Osteocyte (in vitro differentiated cells): ENCODE measurements around the gene AQP3. TPM values are rescaled to one million over a fixed set of nuclear protein-coding genes. Genes with fewer than 3 reads are reported as not detected.
"Not testable (repeated sequence)": the region's sequence is repeated elsewhere in the genome, so short reads cannot be mapped to it uniquely, and the experiment has no call there.

ENCODE experiments used
- DNase-seq: peaks from one replicate; pipeline ENCODE4 v3.0.0; 2021; ENCODE audit warnings: mixed read lengths; ENCODE audit not compliant: unreplicated experiment; ENCODE audit errors: extremely low spot score
- H3K27ac Mint-ChIP-seq: one replicate; pipeline ENCODE4 v1.8.0; 2021; ENCODE audit warnings: mild to moderate bottlenecking, mixed read lengths; ENCODE audit not compliant: unreplicated experiment
- H3K27me3 Mint-ChIP-seq: one replicate; pipeline ENCODE4 v1.8.0; 2021; ENCODE audit warnings: mixed read lengths; ENCODE audit not compliant: unreplicated experiment
- H3K36me3 Mint-ChIP-seq: one replicate; pipeline ENCODE4 v1.8.0; 2021; ENCODE audit warnings: mixed read lengths; ENCODE audit not compliant: unreplicated experiment
- H3K4me1 Mint-ChIP-seq: one replicate; pipeline ENCODE4 v1.8.0; 2021; ENCODE audit warnings: mixed read lengths; ENCODE audit not compliant: unreplicated experiment
- H3K4me3 Mint-ChIP-seq: one replicate; pipeline ENCODE4 v1.8.0; 2021; ENCODE audit warnings: mild to moderate bottlenecking, moderate library complexity, mixed read lengths; ENCODE audit not compliant: unreplicated experiment
- H3K9me3 Mint-ChIP-seq: one replicate; pipeline ENCODE4 v1.8.0; 2021; ENCODE audit warnings: mixed read lengths; ENCODE audit not compliant: unreplicated experiment
- total RNA-seq: library from RNA; stranded (reverse); gene quantifications from 2 replicates; pipeline ENCODE4 v1.2.1, GENCODE V29; 2021
- TF ChIP-seq, protein P1 (sequence below): fragments of 200-600 bp; sonication (generic); IDR thresholded peaks from 2 replicates; pipeline ENCODE4 v1.5.0; 2021; ENCODE audit warnings: antibody characterized with exemption, mild to moderate bottlenecking, moderate library complexity

The AQP3 gene
- total RNA-seq, 1 donor from 2014 or later = 0.86 TPM

DNA sequence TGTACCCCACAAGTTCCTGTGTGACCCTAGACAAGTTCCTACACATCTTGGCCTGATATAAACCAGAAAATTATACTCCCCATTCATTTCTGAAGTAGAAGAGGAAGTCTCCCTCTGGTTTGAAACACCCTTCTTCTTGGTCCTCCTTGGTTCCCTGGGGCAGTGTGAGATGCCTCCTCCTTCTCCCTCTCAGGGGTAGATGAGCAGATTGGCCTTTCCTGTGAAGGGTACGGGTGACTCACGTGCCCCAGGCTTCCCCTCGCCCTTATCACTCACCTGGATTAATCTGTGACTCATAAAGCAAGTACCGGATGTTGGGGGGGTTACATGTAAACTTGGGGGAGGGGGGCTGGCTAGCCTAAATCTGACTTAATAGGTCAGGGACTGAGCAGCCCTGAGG lies 11.1 kb upstream of the AQP3 start:
- H3K36me3 Mint-ChIP-seq = peaks cover 8% of the 10 kb centered on the region
- H3K4me3 Mint-ChIP-seq = no peak overlapping the region
- H3K27ac Mint-ChIP-seq = no peak overlapping the region
- H3K4me1 Mint-ChIP-seq = no peaks in the 10 kb centered on the region
- no peaks in the 10 kb centered on the region for H3K27me3 Mint-ChIP-seq
- TF ChIP-seq, protein P1, sequence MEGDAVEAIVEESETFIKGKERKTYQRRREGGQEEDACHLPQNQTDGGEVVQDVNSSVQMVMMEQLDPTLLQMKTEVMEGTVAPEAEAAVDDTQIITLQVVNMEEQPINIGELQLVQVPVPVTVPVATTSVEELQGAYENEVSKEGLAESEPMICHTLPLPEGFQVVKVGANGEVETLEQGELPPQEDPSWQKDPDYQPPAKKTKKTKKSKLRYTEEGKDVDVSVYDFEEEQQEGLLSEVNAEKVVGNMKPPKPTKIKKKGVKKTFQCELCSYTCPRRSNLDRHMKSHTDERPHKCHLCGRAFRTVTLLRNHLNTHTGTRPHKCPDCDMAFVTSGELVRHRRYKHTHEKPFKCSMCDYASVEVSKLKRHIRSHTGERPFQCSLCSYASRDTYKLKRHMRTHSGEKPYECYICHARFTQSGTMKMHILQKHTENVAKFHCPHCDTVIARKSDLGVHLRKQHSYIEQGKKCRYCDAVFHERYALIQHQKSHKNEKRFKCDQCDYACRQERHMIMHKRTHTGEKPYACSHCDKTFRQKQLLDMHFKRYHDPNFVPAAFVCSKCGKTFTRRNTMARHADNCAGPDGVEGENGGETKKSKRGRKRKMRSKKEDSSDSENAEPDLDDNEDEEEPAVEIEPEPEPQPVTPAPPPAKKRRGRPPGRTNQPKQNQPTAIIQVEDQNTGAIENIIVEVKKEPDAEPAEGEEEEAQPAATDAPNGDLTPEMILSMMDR = no peak
- no peaks in the 10 kb centered on the region for H3K9me3 Mint-ChIP-seq
- no peak for DNase-seq

- no peaks in the 10 kb centered on the region for H3K27me3 Mint-ChIP-seq
- peaks cover 9% of the 10 kb centered on the region for H3K4me1 Mint-ChIP-seq
- no peak for DNase-seq
- TF ChIP-seq, protein P1 = no peak
- H3K36me3 Mint-ChIP-seq = no peaks in the 10 kb centered on the region
- H3K4me3 Mint-ChIP-seq = no peak overlapping the region
- no peak overlapping the region for H3K27ac Mint-ChIP-seq
- no peaks in the 10 kb centered on the region for H3K9me3 Mint-ChIP-seq
Measured at GRCh38 chr9:33455945-33456344, 8.6 kb upstream of the AQP3 start.

GRCh38 chr9:33455456-33455855 lies 8.1 kb upstream of the AQP3 start:
- DNase-seq, H3K27me3 Mint-ChIP-seq, H3K9me3 Mint-ChIP-seq, H3K4me1 Mint-ChIP-seq, H3K4me3 Mint-ChIP-seq, H3K36me3 Mint-ChIP-seq, H3K27ac Mint-ChIP-seq: not testable (repeated sequence)

DNA sequence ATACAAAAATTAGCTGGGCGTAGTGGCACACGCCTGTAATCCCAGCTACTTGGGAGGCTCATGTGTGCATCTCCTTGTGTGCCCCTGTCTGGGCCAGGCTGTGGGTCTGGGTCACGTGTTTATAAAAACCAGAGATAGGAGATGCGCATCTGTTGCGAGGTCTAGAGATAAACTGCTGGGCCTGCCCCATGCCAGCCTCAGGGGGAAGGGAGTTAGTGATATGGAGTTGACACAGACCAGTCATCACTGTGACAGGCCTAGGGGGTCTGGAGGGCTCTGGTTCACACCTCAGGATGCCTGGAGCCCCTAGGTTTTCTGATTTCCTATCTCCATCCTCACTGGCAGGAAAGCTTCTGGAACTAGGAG lies 7.3 kb upstream of the AQP3 start:
- H3K4me3 Mint-ChIP-seq, H3K4me1 Mint-ChIP-seq, DNase-seq, H3K27me3 Mint-ChIP-seq, H3K27ac Mint-ChIP-seq, H3K36me3 Mint-ChIP-seq, H3K9me3 Mint-ChIP-seq: not testable (repeated sequence)

DNA sequence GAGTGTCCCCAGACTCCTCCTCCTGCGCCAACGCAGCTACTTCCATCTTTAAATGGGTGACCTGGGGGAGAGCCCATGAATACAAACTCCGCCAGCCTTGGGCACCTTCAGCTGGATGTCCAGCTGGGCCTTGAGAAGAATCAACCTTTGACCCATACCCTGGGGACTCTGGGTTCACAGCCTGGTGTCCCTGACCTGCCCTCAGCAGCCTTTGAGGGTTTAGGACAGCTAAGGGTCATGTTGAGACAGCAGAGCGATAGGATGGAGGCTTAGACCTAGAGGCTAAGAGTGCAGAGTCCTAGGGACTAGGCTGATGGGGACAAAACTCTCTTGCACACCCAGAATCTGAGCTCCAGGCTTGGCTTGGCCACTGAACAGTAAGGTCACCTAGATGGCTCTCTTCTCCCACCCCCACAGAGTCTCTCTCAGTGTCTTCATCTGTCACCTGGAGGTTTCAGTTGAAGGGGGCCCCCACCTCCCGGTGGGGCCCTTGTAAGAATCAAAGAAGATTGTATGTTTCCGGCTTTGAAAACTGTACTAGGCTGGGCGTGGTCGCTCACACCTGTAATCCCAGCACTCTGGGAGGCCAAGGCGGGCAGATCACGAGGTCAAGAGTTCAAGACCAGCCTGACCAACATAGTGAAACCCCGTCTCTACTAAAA lies 6.7 kb upstream of the AQP3 start:
- no peak for DNase-seq
- Mint-ChIP-seq H3K4me1 (peaks cover 9% of the 10 kb centered on the region), H3K9me3 (no peaks in the 10 kb centered on the region), H3K27me3 (no peaks in the 10 kb centered on the region), H3K36me3 (no peaks in the 10 kb centered on the region), H3K27ac (no peak overlapping the region), H3K4me3 (no peak overlapping the region)
- TF ChIP-seq, protein P1 = no peak

DNA sequence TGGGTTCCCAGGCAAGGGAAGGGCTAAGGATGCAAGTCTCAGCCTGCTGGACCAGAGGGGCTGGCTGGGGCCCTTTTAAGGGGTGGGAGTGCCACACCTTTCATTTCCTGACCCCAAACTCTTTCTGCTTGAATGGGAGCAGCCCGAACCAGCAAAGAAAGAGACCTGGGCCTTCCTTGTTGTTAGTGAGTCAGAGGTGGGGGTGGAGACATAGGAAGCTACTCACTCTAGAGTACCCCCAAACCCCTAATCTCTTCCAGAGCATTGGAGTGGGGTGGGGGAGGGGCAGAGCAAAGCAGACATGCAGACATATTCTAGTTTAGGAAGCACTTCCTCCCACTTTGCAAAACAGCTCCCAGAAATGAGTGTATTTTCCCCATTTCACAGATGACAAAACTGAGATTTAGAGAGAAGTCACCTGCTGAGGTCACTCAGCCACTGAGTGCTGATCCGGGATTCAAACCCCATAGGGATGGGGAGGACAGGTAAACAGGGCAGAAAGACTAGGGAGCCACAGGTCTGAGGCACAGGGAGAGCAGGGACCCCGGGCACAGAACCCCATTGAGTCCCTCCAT lies 6.0 kb upstream of the AQP3 start:
- H3K27me3 Mint-ChIP-seq = no peaks in the 10 kb centered on the region
- TF ChIP-seq, protein P1 = no peak
- peaks cover 9% of the 10 kb centered on the region for H3K4me1 Mint-ChIP-seq
- no peak overlapping the region for H3K4me3 Mint-ChIP-seq
- no peaks in the 10 kb centered on the region for H3K36me3 Mint-ChIP-seq
- DNase-seq = no peak
- H3K9me3 Mint-ChIP-seq = no peaks in the 10 kb centered on the region
- H3K27ac Mint-ChIP-seq = no peak overlapping the region
